ENCODE measurements around the gene PDZD2.
"Not testable (repeated sequence)": the region's sequence is repeated elsewhere in the genome, so short reads cannot be mapped to it uniquely, and the experiment has no call there.

The PDZD2 gene

GRCh38 chr5:31972558-31972957 lies 333.6 kb downstream of the PDZD2 start:
- no peak for DNase-seq (ENCODE audit: low read depth, low spot score)

DNA sequence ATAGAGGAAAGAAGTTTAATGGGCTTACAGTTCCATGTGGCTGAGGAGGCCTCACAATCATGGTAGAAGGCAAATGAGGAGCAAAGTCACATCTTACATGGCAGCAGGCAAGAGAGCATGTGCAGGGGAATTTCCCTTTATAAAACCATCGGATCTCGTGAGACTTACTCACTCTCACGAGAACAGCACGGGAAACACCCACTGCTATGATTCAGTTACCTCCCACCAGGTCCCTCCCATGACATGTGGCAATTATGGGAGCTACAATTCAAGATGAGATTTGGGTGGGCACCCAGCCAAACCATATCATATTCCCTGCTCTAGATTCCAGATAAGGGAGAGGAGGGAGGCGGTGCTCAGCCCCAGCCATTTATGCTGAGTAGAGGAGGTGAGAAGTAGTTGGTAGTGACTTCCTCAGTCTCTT lies 336.3 kb downstream of the PDZD2 start:
- not testable (repeated sequence) for DNase-seq (ENCODE audit: low read depth, low spot score)

GRCh38 chr5:31976169-31976568 lies 337.2 kb downstream of the PDZD2 start:
- DNase-seq (ENCODE audit: low read depth, low spot score): no peak

GRCh38 chr5:31981361-31981945 lies 342.5 kb downstream of the PDZD2 start:
- no peak for DNase-seq (ENCODE audit: low read depth, low spot score)

DNA sequence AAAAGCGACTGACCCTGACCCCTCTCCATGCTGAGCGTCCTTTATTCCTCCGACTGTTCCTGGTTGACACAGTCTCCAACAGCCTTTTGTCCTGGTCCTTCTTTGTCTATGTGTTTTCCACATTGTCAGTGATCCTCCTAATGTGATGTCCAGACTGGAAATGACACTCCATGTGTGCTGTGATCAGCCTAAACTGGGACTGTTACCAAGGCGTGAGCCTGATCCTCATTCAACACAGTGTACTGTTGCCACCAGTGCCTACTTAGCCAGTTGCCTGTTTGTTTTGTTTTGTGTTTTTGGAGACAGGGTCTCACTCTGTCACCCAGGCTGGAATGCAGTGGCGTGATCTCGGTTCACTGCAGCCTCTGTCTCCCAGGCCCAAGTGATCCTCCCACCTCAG lies 343.1 kb downstream of the PDZD2 start:
- no peak for DNase-seq (ENCODE audit: low read depth, low spot score)

- no peak for DNase-seq (ENCODE audit: low read depth, low spot score)
These were observed 343.7 kb downstream of the PDZD2 start for GRCh38 chr5:31982621-31983020.

DNA sequence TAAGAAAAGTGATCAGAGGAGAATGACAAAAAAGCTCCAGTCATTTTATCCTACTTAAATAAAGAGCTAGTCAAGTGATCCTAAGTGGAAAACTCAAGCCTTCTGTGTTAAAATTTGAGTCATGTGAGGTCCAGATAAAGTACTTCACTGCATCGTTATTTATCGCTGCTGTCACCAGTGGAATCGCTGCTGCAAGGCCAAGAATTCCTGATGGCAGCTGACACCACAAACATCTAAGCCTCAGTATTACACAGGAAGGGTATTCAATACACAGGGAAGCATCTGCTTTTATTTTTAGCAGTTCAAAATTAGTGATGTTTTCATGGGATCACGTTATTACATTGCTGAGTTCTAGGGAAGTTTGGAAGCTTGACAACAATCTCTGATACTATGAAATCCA lies 344.9 kb downstream of the PDZD2 start:
- DNase-seq (ENCODE audit: low read depth, low spot score): no peak

- no peak for DNase-seq (ENCODE audit: low read depth, low spot score)
These were observed 345.8 kb downstream of the PDZD2 start for GRCh38 chr5:31984691-31985090.

DNA sequence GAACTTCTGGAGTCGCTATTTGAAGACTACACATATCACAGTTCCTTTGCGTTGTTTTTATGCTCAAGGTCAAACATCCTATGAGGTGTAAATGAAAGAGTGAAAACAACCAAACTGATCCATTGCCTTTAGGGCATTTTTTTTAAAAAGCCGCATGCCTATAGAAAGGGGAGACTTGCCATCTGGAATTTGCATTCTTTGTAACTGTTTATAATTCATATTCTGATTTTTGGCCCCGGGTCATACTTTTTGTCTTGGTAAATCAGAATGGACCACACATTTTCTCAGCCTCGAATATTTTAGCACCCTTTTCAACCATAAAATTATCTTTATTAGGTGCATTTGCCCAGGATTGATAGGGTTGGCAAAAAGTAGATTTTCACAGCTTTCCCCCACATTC lies 347.2 kb downstream of the PDZD2 start:
- DNase-seq (ENCODE audit: low read depth, low spot score): no peak

DNA sequence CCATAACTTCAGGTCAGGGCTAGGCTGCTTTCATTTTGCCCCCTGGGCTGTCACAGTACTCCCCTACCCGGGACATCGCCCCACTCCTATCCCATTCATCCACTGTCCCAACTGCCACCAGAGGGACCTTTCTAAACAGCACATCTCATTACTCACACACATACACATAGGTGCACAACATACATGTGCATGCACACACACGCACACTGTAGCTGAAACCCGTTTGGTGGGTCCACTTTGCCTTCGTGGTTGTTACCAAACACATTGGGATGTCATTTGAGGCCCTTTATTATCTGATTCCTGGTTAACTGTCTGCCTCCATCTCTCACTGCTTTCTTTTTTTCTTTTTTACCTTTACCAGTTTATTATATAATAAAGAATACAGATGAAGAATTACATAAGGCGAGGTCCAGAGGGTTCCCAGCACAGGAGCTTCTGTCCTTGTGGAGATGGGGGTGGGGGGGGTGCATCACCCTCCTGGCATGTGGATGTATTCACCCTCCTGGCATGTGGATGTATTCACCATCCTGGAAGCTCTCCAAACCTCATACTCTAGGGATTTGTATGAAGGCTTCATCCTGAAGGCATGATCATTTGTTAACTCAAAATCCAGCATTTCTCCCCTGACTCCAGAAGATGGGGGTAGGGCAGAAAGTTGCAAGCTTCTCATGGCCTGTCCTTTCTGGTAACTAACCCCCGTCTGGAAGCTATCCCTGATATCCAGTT lies 349.2 kb downstream of the PDZD2 start:
- DNase-seq (ENCODE audit: low read depth, low spot score): no peak

DNA sequence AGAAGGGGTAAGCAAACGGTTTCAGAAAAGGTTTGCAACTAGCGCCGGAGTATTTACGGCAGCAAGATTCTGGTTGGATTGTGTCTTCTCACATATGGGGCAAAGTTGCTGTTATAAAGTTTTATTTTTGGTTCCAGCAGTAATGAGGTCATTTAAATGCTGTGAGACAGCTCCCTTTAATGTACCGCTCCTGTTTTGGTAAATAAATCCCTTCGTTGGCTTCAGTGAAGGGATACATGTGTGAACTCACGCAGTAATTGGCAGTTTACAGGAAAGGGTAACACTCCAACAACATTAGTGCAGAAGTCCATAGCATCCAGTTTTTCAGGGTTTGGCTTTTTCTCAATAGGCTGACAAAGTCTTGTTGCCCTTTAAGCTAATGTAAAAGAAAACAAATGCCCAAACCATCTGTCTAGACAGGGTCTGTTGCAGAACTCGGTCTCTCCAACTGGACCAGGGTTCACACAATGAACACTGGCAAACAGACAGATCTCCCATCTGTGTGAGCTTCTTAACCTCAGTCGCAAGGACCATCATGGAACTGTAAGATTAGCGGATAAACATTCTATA lies 351.2 kb downstream of the PDZD2 start:
- no peak for DNase-seq (ENCODE audit: low read depth, low spot score)

DNA sequence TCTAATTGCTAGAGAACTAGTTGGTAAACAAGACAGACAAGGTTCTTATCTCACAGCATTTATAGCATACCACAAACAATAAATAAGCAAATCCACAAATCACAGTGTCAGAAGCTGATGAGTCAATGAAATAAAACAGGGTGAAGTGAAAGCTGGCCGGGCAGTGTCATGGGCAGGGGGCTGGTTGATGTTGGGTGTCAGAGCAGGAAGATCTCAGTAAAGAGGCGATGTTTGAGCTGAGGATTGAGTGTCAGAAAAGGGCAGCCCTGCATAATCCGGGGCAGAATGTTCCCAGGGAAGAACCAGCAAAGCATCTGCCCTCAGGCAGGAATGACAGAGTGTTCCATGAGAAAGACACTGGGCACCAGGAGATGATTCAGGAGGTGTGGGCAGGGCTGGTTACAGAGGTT lies 351.8 kb downstream of the PDZD2 start:
- no peak for DNase-seq (ENCODE audit: low read depth, low spot score)

- DNase-seq (ENCODE audit: low read depth, low spot score): no peak
These were observed 353.4 kb downstream of the PDZD2 start for GRCh38 chr5:31992377-31992776.

DNA sequence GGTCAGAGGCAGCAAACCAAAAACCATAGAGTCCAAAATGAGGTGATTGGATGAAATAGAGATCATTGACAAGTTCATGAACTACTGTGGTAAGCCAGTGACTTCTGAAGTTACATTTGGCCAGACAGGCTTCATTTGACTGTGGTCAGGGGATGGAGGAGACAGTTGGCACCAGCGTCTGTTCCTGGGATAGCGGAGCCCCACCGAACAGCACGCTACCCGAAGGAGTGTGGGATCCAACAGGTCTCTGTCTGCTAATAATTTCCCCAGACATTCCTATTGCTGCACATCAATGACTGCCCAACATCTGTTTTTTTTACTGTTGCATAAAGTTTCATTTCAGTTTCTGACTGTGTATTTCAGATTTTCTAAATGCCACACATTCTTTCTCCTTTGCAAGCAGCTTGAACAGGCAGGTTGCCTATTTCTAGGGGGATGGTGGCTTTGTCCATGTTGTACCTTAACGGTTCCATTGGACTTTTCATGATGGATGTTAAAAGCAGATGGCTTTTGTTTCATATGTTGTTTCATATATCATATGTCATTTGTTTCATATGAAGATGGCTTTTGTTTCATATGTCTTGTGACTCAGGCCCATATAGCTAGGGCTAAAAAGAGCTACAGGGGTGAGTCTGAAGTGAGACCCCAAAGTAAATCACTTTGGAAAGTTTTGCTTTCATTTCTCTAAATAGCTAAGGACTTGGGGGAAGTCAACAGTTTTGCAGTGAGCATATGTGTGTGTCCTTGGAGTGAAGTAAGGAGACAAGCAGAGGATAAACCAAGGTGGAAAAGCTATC lies 354.4 kb downstream of the PDZD2 start:
- DNase-seq (ENCODE audit: low read depth, low spot score): no peak

GRCh38 chr5:31995006-31995405 lies 356.1 kb downstream of the PDZD2 start:
- no peak for DNase-seq (ENCODE audit: low read depth, low spot score)

DNA sequence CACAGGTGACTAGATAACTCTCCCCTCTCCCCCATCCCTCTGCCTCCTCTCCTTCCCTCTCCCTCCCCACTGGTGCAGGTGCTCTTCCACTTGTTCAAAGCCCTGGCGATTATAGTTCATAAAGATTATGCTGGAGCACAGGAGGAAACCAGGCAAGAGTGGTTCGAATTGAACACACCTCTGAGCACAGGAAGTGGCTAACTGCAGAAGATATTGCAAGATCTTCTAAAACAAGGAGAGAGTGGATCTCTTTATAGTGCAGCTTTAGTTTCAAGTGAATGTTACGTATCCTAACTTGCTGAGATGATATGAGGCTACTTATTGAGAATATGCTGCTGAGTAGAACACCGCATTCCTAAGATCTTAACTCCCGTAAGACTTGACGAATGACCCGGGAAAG lies 356.8 kb downstream of the PDZD2 start:
- DNase-seq (ENCODE audit: low read depth, low spot score): no peak

- DNase-seq (ENCODE audit: low read depth, low spot score): no peak
These were observed 358.0 kb downstream of the PDZD2 start for GRCh38 chr5:31996909-31997308.

GRCh38 chr5:31999470-31999869 lies 360.5 kb downstream of the PDZD2 start:
- no peak for DNase-seq (ENCODE audit: low read depth, low spot score)

- no peak for DNase-seq (ENCODE audit: low read depth, low spot score)
These were observed 361.8 kb downstream of the PDZD2 start for GRCh38 chr5:32000731-32001130.

- DNase-seq (ENCODE audit: low read depth, low spot score): no peak
These were observed 362.4 kb downstream of the PDZD2 start for GRCh38 chr5:32001284-32001683.

DNA sequence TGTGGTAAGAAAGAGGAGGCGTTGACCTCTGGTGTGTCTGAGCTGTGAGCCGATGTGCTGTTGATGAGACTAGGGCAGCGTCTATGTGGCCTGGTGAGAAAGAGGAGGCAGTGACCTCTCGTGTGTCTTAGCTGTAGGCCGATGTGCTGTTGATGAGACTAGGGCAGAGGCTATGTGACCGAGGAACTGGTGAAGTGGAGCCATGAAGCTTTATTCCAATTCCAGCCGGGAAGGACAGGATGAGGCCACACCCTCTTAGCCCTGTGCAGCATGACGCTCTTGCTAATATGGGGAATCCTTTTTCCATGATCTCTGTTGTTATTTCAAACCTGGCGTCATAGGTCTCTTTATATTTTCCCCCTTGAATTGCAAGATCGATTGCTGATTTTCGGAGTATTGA lies 362.8 kb downstream of the PDZD2 start:
- no peak for DNase-seq (ENCODE audit: low read depth, low spot score)

DNA sequence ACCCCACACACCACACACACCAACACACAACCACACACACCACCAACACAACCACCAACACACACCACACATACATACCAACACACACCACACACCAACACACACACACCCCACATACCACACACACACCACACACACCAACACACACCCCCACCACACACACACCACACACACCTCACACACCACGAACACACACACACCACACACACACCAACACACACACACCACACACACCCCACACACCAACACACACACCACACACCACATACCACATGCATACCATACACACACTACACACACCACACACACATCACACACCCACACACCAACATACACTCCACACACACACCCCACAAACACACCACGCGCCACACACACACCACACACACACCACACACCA lies 363.8 kb downstream of the PDZD2 start:
- no peak for DNase-seq (ENCODE audit: low read depth, low spot score)
